K562 treated with DMSO at 1 percent for 12 hours (cell line): ENCODE results near the gene ILDR1. TPM values are rescaled to one million over a fixed set of nuclear protein-coding genes. Genes with fewer than 3 reads are reported as not detected.

Source experiments
- total RNA-seq: library from RNA; unstranded; fragments of 300-600 nt; gene quantifications from 2 replicates; pipeline ENCODE4 v1.2.3, GENCODE V29; 2022; ENCODE audit not compliant: insufficient read depth

Gene ILDR1
- not detected in 2 replicates for total RNA-seq

GRCh38 chr3:122021811-122022401 is at the start of gene ILDR1:
TSS of gene ILDR1 (minus strand) at chr3:122022247. CDS start at chr3:122022077, 170 bp downstream.

GRCh38 chr3:122055215-122055614 is 33.2 kb upstream of the ILDR1 start, which contains the start of gene CD86:
TSS of gene CD86 (plus strand) at chr3:122055362. CDS start at chr3:122055490, 128 bp downstream.

Other genes starting within 250 kb of the ILDR1 start
- gene IQCB1, start 187.2 kb downstream of the ILDR1 start, total RNA-seq, result 15.9 and 34.7 TPM in 2 replicates
- gene EAF2, start 187.0 kb downstream of the ILDR1 start, total RNA-seq, result 7.3 and 11.0 TPM in 2 replicates
- gene SLC15A2, start 127.8 kb downstream of the ILDR1 start, total RNA-seq, result 0.52 and 0.89 TPM in 2 replicates
- not detected in 2 replicates for gene CD86, start 33.1 kb upstream of the ILDR1 start, total RNA-seq
- gene CASR, start 161.4 kb upstream of the ILDR1 start, total RNA-seq, result not detected in 2 replicates